Measurements from ENCODE around the gene GLG1.
"Not testable (repeated sequence)": the region's sequence is repeated elsewhere in the genome, so short reads cannot be mapped to it uniquely, and the experiment has no call there.

The GLG1 gene

GRCh38 chr16:74409185-74409981, 197.5 kb downstream of the GLG1 start:
- H3K36me3 ChIP-seq (ENCODE audit: control insufficient read depth, insufficient read depth, low read length); H3K9me3 ChIP-seq (ENCODE audit: control insufficient read depth, low read length); H3K27ac ChIP-seq (ENCODE audit: low read depth, low read length, severe bottlenecking); H3K4me1 ChIP-seq (ENCODE audit: control insufficient read depth, insufficient read depth, low read length, poor library complexity, severe bottlenecking); H3K4me3 ChIP-seq (ENCODE audit: extremely low read depth, insufficient read depth, low read length, poor library complexity, severe bottlenecking): not testable (repeated sequence)
- 80 to 90% methylated on average over 2 of the region's 15 CpGs for WGBS, 2 experiments (ENCODE audit: insufficient coverage in 2 of 2)

- not testable (repeated sequence) for H3K36me3 ChIP-seq (ENCODE audit: control insufficient read depth, insufficient read depth, low read length); H3K4me1 ChIP-seq (ENCODE audit: control insufficient read depth, insufficient read depth, low read length, poor library complexity, severe bottlenecking); H3K9me3 ChIP-seq (ENCODE audit: control insufficient read depth, low read length); H3K27ac ChIP-seq (ENCODE audit: low read depth, low read length, severe bottlenecking)
- WGBS, 2 experiments (ENCODE audit: insufficient coverage in 2 of 2): 14 to 80% methylated on average over 1 to 7 of the region's 23 CpGs
- peak overlapping the region; percentile 25 for H3K4me3 ChIP-seq (ENCODE audit: extremely low read depth, insufficient read depth, low read length, poor library complexity, severe bottlenecking)
These were observed 199.6 kb downstream of the GLG1 start for GRCh38 chr16:74407362-74407705.

- peak overlapping the region; percentile 25 for H3K4me3 ChIP-seq (ENCODE audit: extremely low read depth, insufficient read depth, low read length, poor library complexity, severe bottlenecking)
These were observed 200.1 kb downstream of the GLG1 start for GRCh38 chr16:74406600-74407361.

GRCh38 chr16:74404148-74404933, 202.6 kb downstream of the GLG1 start:
- H3K4me1 ChIP-seq (ENCODE audit: control insufficient read depth, insufficient read depth, low read length, poor library complexity, severe bottlenecking); H3K4me3 ChIP-seq (ENCODE audit: extremely low read depth, insufficient read depth, low read length, poor library complexity, severe bottlenecking); H3K36me3 ChIP-seq (ENCODE audit: control insufficient read depth, insufficient read depth, low read length); H3K27ac ChIP-seq (ENCODE audit: low read depth, low read length, severe bottlenecking); H3K9me3 ChIP-seq (ENCODE audit: control insufficient read depth, low read length): not testable (repeated sequence)
- WGBS, 2 experiments (ENCODE audit: insufficient coverage in 2 of 2): 80% methylated on average over 2 of the region's 14 CpGs; no CpG with 5 or more reads in 1 of the 2 experiments

More at GRCh38 chr16:74406600-74407361, 200.1 kb downstream of the GLG1 start:
- H3K27ac ChIP-seq (ENCODE audit: low read depth, low read length, severe bottlenecking); H3K4me1 ChIP-seq (ENCODE audit: control insufficient read depth, insufficient read depth, low read length, poor library complexity, severe bottlenecking); H3K36me3 ChIP-seq (ENCODE audit: control insufficient read depth, insufficient read depth, low read length); H3K9me3 ChIP-seq (ENCODE audit: control insufficient read depth, low read length): not testable (repeated sequence)
- no CpG with 5 or more reads among the region's 71 CpGs for WGBS, 2 experiments (ENCODE audit: insufficient coverage in 2 of 2)

- WGBS, 2 experiments (ENCODE audit: insufficient coverage in 2 of 2): 94 to 95% methylated on average over 3 of the region's 4 CpGs
- H3K4me1 ChIP-seq (ENCODE audit: control insufficient read depth, insufficient read depth, low read length, poor library complexity, severe bottlenecking); H3K4me3 ChIP-seq (ENCODE audit: extremely low read depth, insufficient read depth, low read length, poor library complexity, severe bottlenecking): not testable (repeated sequence)
These were observed 206.7 kb downstream of the GLG1 start for GRCh38 chr16:74400238-74400637.

GRCh38 chr16:74398212-74398895, 208.6 kb downstream of the GLG1 start:
- H3K36me3 ChIP-seq (ENCODE audit: control insufficient read depth, insufficient read depth, low read length); H3K9me3 ChIP-seq (ENCODE audit: control insufficient read depth, low read length); H3K4me3 ChIP-seq (ENCODE audit: extremely low read depth, insufficient read depth, low read length, poor library complexity, severe bottlenecking); H3K27ac ChIP-seq (ENCODE audit: low read depth, low read length, severe bottlenecking); H3K4me1 ChIP-seq (ENCODE audit: control insufficient read depth, insufficient read depth, low read length, poor library complexity, severe bottlenecking): not testable (repeated sequence)
- WGBS, 2 experiments (ENCODE audit: insufficient coverage in 2 of 2): 83 to 87% methylated on average over 2 to 3 of the region's 15 CpGs

More at GRCh38 chr16:74400238-74400637, 206.7 kb downstream of the GLG1 start:
- H3K27ac ChIP-seq (ENCODE audit: low read depth, low read length, severe bottlenecking); H3K36me3 ChIP-seq (ENCODE audit: control insufficient read depth, insufficient read depth, low read length); H3K9me3 ChIP-seq (ENCODE audit: control insufficient read depth, low read length): not testable (repeated sequence)

Measured in mesodermal cell (in vitro differentiated cells).